Measurements from ENCODE around the gene P4HB.

The P4HB gene

DNA sequence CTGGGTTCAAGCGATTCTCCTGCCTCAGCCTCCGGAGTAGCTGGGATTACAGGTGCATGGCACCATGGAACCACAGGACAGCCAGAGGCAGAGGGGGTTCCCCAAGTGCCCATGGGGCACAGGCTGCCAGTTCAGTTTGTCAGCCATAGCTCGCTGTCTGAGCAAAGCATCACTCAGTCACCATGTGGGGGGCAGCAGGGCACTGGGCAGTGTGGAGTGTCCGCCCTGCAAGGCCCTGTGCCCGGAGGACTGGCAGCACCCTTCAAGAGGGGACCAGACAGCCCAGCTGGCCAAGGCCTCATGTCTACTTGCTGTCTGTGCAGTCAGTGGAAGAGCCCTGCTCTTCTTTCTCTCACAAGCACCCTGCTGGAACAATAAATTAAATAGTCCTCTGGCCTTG is 24.6 kb upstream of the P4HB start:
- Histone ChIP-seq H3K9ac (ENCODE audit: low read length) (no peak overlapping the region), H2AK5ac (ENCODE audit: low read length) (no peak overlapping the region), H2BK5ac (ENCODE audit: low read length) (no peak overlapping the region), H2BK120ac (ENCODE audit: low read depth, low read length) (no peak overlapping the region), H2BK15ac (replicated peaks; ENCODE audit: low read depth) (no peak overlapping the region), H4K8ac (ENCODE audit: low read depth, low read length) (no peak overlapping the region), H3K4ac (ENCODE audit: low read depth, low read length) (no peak overlapping the region), H3K4me2 (ENCODE audit: low read length) (no peak overlapping the region), H3K79me1 (ENCODE audit: low read length) (peaks cover 29% of the 10 kb centered on the region), H3K27me3 (ENCODE audit: insufficient read depth, low read length, poor library complexity) (no peaks in the 10 kb centered on the region), H4K5ac (ENCODE audit: low read length) (no peak overlapping the region), H3K4me1 (ENCODE audit: control insufficient read depth, low read depth, low read length) (no peaks in the 10 kb centered on the region), H3K36me3 (ENCODE audit: control insufficient read depth, insufficient read depth, low read length) (peaks cover 31% of the 10 kb centered on the region), H3K4me3 (ENCODE audit: low read length) (no peak overlapping the region), H3K79me2 (ENCODE audit: control insufficient read depth, insufficient read depth, low read length) (peaks cover 29% of the 10 kb centered on the region), H3K27ac (ENCODE audit: low read depth, low read length) (no peak overlapping the region), H3K56ac (ENCODE audit: low read length) (no peak overlapping the region), H3K18ac (ENCODE audit: low read length) (no peak overlapping the region), H3K23ac (ENCODE audit: low read length) (no peak overlapping the region)
- WGBS (ENCODE audit: extremely low coverage, insufficient coverage, low lambda C conversion rate): no CpG with 5 or more reads among the region's 5 CpGs
- DNase-seq: no peak

DNA sequence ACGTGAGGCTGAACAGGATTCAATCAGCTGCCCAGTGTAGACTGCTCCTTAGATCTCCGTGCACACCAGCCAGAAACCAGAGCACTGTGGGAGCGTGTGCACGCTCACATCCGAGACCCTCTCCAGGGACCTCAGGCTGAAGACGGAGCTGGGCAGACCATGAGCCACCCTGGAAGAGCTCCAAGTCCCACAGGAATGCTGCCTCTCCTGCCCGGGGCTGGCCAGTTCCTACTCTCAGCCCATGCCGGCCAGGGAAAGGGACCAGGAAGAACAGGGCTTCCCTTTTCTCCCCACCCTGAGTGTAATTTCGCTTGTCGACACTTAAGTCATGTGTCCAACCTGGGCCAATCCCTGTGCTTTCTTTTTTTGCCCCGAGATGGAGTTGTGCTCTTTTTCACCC is 24.2 kb upstream of the P4HB start:
- no peak overlapping the region for H3K4me2 ChIP-seq (ENCODE audit: low read length)
- H3K79me2 ChIP-seq (ENCODE audit: control insufficient read depth, insufficient read depth, low read length): peaks cover 24% of the 10 kb centered on the region
- H2BK15ac ChIP-seq (replicated peaks; ENCODE audit: low read depth): no peak overlapping the region
- H3K79me1 ChIP-seq (ENCODE audit: low read length): peaks cover 24% of the 10 kb centered on the region
- peaks cover 27% of the 10 kb centered on the region for H3K36me3 ChIP-seq (ENCODE audit: control insufficient read depth, insufficient read depth, low read length)
- whole genome bisulfite sequencing (ENCODE audit: extremely low coverage, insufficient coverage, low lambda C conversion rate): no CpG with 5 or more reads among the region's 11 CpGs
- H3K23ac ChIP-seq (ENCODE audit: low read length): no peak overlapping the region
- no peak overlapping the region for H2AK5ac ChIP-seq (ENCODE audit: low read length)
- no peak overlapping the region for H3K4me3 ChIP-seq (ENCODE audit: low read length)
- H4K5ac ChIP-seq (ENCODE audit: low read length): no peak overlapping the region
- H3K18ac ChIP-seq (ENCODE audit: low read length): no peak overlapping the region
- H3K27ac ChIP-seq (ENCODE audit: low read depth, low read length): no peak overlapping the region
- no peak overlapping the region for H2BK5ac ChIP-seq (ENCODE audit: low read length)
- H3K27me3 ChIP-seq (ENCODE audit: insufficient read depth, low read length, poor library complexity): no peaks in the 10 kb centered on the region
- DNase-seq: no peak
- H2BK120ac ChIP-seq (ENCODE audit: low read depth, low read length): no peak overlapping the region
- H4K8ac ChIP-seq (ENCODE audit: low read depth, low read length): no peak overlapping the region
- H3K4ac ChIP-seq (ENCODE audit: low read depth, low read length): no peak overlapping the region
- H3K4me1 ChIP-seq (ENCODE audit: control insufficient read depth, low read depth, low read length): no peaks in the 10 kb centered on the region
- H3K56ac ChIP-seq (ENCODE audit: low read length): no peak overlapping the region
- H3K9ac ChIP-seq (ENCODE audit: low read length): no peak overlapping the region

DNA sequence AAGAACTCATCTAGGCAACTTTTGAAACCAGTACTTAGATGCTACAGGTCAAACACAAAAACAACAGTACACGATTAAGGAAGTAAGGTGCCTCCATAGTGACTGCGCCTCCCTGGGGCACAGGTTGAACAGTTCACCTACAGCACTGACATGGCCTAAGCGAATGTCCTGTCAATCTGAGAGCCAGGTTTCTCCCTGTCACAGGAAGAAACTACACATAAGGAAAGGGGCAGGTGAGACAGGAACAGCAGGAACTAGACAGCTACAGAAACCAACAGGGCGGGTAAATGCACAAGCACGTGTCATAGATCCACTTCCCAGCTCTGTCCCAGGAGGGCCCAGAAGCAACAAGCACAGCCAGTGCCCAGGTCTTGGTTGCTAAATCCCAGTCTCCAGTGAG is 18.8 kb upstream of the P4HB start:
- H3K4me2 ChIP-seq (ENCODE audit: low read length): no peak overlapping the region
- H3K36me3 ChIP-seq (ENCODE audit: control insufficient read depth, insufficient read depth, low read length): peaks cover 1% of the 10 kb centered on the region
- WGBS (ENCODE audit: extremely low coverage, insufficient coverage, low lambda C conversion rate): no CpG with 5 or more reads among the region's 5 CpGs

GRCh38 chr17:81878294-81878693 is 18.0 kb upstream of the P4HB start:
- no peak overlapping the region for H3K23ac ChIP-seq (ENCODE audit: low read length)
- H2BK5ac ChIP-seq (ENCODE audit: low read length): no peak overlapping the region
- H2BK120ac ChIP-seq (ENCODE audit: low read depth, low read length): no peak overlapping the region
- H3K4me1 ChIP-seq (ENCODE audit: control insufficient read depth, low read depth, low read length): no peaks in the 10 kb centered on the region
- H3K9ac ChIP-seq (ENCODE audit: low read length): no peak overlapping the region
- no peak overlapping the region for H2BK15ac ChIP-seq (replicated peaks; ENCODE audit: low read depth)
- no peak overlapping the region for H3K27ac ChIP-seq (ENCODE audit: low read depth, low read length)
- H3K36me3 ChIP-seq (ENCODE audit: control insufficient read depth, insufficient read depth, low read length): no peaks in the 10 kb centered on the region
- H3K4me3 ChIP-seq (ENCODE audit: low read length): no peak overlapping the region
- H4K8ac ChIP-seq (ENCODE audit: low read depth, low read length): no peak overlapping the region
- H3K18ac ChIP-seq (ENCODE audit: low read length): no peak overlapping the region
- no CpG with 5 or more reads among the region's 3 CpGs for WGBS (ENCODE audit: extremely low coverage, insufficient coverage, low lambda C conversion rate)
- no peak overlapping the region for H2AK5ac ChIP-seq (ENCODE audit: low read length)
- H3K56ac ChIP-seq (ENCODE audit: low read length): no peak overlapping the region
- H3K4ac ChIP-seq (ENCODE audit: low read depth, low read length): no peak overlapping the region
- no peak overlapping the region for H3K4me2 ChIP-seq (ENCODE audit: low read length)
- H4K5ac ChIP-seq (ENCODE audit: low read length): no peak overlapping the region
- no peaks in the 10 kb centered on the region for H3K79me2 ChIP-seq (ENCODE audit: control insufficient read depth, insufficient read depth, low read length)
- no peak for DNase-seq
- no peaks in the 10 kb centered on the region for H3K79me1 ChIP-seq (ENCODE audit: low read length)
- H3K27me3 ChIP-seq (ENCODE audit: insufficient read depth, low read length, poor library complexity): no peaks in the 10 kb centered on the region

More for the DNA sequence above, 18.8 kb upstream of the P4HB start:
- H3K18ac ChIP-seq (ENCODE audit: low read length): no peak overlapping the region
- no peak overlapping the region for H4K5ac ChIP-seq (ENCODE audit: low read length)
- no peak for DNase-seq
- H2AK5ac ChIP-seq (ENCODE audit: low read length): no peak overlapping the region
- H3K4ac ChIP-seq (ENCODE audit: low read depth, low read length): no peak overlapping the region
- no peak overlapping the region for H2BK120ac ChIP-seq (ENCODE audit: low read depth, low read length)
- no peak overlapping the region for H3K9ac ChIP-seq (ENCODE audit: low read length)
- no peak overlapping the region for H3K56ac ChIP-seq (ENCODE audit: low read length)
- no peaks in the 10 kb centered on the region for H3K4me1 ChIP-seq (ENCODE audit: control insufficient read depth, low read depth, low read length)
- H3K23ac ChIP-seq (ENCODE audit: low read length): no peak overlapping the region
- no peaks in the 10 kb centered on the region for H3K79me1 ChIP-seq (ENCODE audit: low read length)
- H3K79me2 ChIP-seq (ENCODE audit: control insufficient read depth, insufficient read depth, low read length): no peaks in the 10 kb centered on the region
- no peak overlapping the region for H2BK15ac ChIP-seq (replicated peaks; ENCODE audit: low read depth)
- no peak overlapping the region for H2BK5ac ChIP-seq (ENCODE audit: low read length)
- H3K27ac ChIP-seq (ENCODE audit: low read depth, low read length): no peak overlapping the region
- no peak overlapping the region for H3K4me3 ChIP-seq (ENCODE audit: low read length)
- no peaks in the 10 kb centered on the region for H3K27me3 ChIP-seq (ENCODE audit: insufficient read depth, low read length, poor library complexity)
- no peak overlapping the region for H4K8ac ChIP-seq (ENCODE audit: low read depth, low read length)

DNA sequence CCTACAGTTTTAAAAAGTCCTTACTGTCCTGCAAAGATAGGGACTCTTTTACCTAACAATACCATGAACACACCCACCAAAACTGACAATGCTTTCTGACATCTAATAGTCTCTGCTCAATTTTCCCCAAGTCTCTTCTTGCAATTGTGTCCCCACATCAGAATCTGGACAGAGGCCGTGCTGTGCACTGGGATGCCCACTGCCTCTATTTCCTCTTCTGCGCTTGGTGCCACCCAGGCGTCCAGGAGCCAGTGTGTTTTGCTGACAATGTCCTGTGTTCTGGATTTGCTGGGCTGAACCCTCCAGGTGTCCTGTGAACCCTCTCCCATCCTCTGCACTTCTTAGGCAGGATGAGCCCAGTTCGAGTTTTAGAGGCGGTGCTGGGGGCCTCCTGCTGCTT is 17.2 kb upstream of the P4HB start:
- no CpG with 5 or more reads among the region's 5 CpGs for WGBS (ENCODE audit: extremely low coverage, insufficient coverage, low lambda C conversion rate)
- Histone ChIP-seq H2BK120ac (ENCODE audit: low read depth, low read length) (no peak overlapping the region), H3K4me1 (ENCODE audit: control insufficient read depth, low read depth, low read length) (no peaks in the 10 kb centered on the region), H3K27ac (ENCODE audit: low read depth, low read length) (no peak overlapping the region), H3K4me3 (ENCODE audit: low read length) (no peak overlapping the region), H4K8ac (ENCODE audit: low read depth, low read length) (no peak overlapping the region), H3K36me3 (ENCODE audit: control insufficient read depth, insufficient read depth, low read length) (no peaks in the 10 kb centered on the region), H3K18ac (ENCODE audit: low read length) (no peak overlapping the region), H2BK15ac (replicated peaks; ENCODE audit: low read depth) (no peak overlapping the region), H3K56ac (ENCODE audit: low read length) (no peak overlapping the region), H3K79me1 (ENCODE audit: low read length) (no peaks in the 10 kb centered on the region), H4K5ac (ENCODE audit: low read length) (no peak overlapping the region), H3K4ac (ENCODE audit: low read depth, low read length) (no peak overlapping the region), H2BK5ac (ENCODE audit: low read length) (no peak overlapping the region), H3K23ac (ENCODE audit: low read length) (no peak overlapping the region), H3K4me2 (ENCODE audit: low read length) (no peak overlapping the region), H2AK5ac (ENCODE audit: low read length) (no peak overlapping the region), H3K27me3 (ENCODE audit: insufficient read depth, low read length, poor library complexity) (no peaks in the 10 kb centered on the region), H3K9ac (ENCODE audit: low read length) (no peak overlapping the region), H3K79me2 (ENCODE audit: control insufficient read depth, insufficient read depth, low read length) (no peaks in the 10 kb centered on the region)
- DNase-seq: no peak

All from mesendoderm (in vitro differentiated cells).